GM12872 (cell line): Measurements from ENCODE around the gene TGFBI.

Source experiments
- TF ChIP-seq, protein P1 (sequence below): IDR thresholded peaks from 3 replicates; pipeline ENCODE4 v1.5.1; 2011; ENCODE audit warnings: low read depth, mild to moderate bottlenecking, low read length, moderate library complexity; ENCODE audit not compliant: insufficient read depth

TGFBI gene

DNA sequence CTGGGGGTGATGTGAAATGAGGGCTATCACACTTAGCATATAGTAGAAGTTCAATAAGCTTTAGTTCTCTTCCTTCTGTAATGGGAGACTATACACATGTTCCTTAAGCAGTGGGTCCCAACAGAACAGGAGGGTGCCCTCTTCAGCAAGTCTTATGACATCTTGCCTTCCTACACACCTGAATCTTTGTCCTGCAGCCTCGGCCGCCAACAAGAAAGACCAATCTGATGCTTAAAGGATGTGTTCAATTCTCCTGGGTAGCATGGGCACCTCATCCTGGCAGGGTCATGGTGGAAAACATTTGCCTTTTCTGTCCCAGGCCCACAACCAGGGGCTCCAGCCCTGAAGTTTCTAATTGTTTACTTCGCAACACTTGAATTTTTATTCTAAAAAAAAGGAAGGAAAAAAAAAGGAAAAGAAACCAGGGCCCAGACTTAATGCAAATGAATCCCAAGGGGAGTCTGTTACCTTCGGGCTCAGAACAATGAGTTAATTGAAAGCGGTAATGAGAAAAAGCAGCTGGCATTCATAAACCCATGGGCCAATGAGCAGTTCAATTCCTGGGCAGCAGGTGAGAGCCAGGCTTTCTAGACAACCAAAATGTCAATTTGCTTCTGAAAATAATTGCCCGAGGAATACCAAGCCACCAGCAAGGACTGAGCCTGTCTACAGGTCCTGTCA lies 77.7 kb downstream of the TGFBI start:
- TF ChIP-seq, protein P1, sequence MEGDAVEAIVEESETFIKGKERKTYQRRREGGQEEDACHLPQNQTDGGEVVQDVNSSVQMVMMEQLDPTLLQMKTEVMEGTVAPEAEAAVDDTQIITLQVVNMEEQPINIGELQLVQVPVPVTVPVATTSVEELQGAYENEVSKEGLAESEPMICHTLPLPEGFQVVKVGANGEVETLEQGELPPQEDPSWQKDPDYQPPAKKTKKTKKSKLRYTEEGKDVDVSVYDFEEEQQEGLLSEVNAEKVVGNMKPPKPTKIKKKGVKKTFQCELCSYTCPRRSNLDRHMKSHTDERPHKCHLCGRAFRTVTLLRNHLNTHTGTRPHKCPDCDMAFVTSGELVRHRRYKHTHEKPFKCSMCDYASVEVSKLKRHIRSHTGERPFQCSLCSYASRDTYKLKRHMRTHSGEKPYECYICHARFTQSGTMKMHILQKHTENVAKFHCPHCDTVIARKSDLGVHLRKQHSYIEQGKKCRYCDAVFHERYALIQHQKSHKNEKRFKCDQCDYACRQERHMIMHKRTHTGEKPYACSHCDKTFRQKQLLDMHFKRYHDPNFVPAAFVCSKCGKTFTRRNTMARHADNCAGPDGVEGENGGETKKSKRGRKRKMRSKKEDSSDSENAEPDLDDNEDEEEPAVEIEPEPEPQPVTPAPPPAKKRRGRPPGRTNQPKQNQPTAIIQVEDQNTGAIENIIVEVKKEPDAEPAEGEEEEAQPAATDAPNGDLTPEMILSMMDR, result no peak

DNA sequence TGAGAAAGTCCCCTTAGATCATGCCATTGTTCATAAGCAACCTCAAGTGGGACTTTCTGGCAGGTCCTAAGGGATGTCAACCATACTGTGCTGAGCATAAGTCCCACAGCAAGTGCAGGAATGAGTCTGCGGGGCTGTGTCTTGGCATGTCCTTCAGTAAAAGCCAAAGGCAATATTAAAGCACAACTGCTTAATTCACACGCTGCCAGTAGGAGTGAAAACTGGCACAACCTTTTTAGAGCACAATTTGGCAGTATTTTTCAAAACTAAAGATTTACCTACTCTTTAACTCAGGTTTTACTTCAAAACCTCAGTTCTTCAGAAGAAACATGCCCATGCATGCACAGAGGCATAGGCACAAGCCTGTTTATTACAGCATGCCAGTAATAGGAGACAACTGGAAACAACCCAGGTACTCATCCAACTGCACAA lies 79.4 kb downstream of the TGFBI start:
- TF ChIP-seq, protein P1, result no peak

DNA sequence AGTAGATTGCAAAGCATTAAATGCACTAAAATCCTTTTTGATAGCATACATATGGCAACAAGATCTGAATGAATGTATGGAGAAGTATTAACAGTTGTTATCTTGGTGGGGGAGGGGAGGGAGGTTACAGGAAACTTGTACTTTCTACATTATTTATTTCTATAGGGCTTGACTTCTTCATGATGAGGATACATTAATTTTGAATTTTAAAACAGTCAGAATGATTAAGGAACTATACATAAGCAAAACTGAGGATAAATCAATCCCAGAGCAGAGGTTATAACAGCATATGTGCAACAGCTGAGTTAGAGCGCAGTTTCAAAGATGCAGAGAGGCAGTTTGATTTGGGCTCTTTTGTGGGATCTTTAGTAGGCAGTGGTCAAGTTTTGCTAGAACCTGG lies 80.0 kb downstream of the TGFBI start:
- TF ChIP-seq, protein P1, result no peak

GRCh38 chr5:136109453-136110135 lies 80.8 kb downstream of the TGFBI start:
- TF ChIP-seq, protein P1, result no peak
